Measurements from ENCODE around the gene MLXIPL.
"Not testable (repeated sequence)": the region's sequence is repeated elsewhere in the genome, so short reads cannot be mapped to it uniquely, and the experiment has no call there.

MLXIPL gene

DNA sequence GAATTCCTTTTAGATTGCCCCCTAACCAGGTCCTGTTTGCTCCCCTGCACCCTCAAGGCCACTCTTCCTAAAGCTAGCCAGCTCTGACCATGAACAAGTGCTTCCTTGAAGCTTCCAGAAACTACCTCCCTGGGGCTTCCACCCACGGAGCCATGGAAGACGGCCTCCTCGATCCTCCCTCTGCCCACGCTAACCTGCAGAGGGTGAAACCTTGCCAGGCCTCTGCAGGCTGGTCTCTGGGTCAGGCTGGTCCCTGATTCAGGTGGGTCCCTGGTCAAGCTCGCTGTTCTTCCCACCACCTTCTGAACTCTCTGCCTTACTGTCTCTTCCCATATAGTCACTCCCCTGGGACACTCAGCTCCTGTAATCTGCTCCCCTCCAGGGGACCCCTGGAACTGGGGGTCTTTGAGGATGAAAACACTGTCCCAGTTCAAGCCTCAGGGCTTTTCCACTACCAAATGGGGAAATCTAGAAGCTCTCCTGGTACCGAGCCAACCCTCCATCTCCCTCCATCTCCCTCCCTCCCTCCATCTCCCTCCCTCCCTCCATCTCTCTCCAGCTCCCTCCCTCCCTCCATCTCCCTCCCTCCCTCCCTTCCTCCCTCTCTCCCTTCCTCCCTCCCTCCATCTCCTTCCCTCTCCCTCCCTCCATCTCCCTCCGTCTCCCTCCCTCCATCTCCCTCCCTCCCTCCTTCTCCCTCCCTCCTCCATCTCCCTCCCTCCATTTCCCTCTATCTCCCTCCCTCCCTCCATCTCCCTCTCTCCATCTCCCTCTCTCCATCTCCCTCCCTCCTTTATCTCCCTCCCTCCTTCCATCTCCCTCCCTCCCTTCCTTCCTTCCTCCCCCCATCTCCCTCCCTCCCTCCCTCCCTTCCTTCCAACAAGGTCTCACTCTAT, 2.9 kb downstream of the MLXIPL start:
- no peak for ATAC-seq
- TF ChIP-seq TOX (CRISPR knock-in tag; IDR thresholded peaks at IDR 0.05; ENCODE audit: borderline replicate concordance): no peak
- TF ChIP-seq ZFP30 (CRISPR knock-in tag; IDR thresholded peaks at IDR 0.05): no peak
- TF ChIP-seq SNAI2 (CRISPR knock-in tag; IDR thresholded peaks at IDR 0.05): no peak
- TF ChIP-seq TCF4 (CRISPR knock-in tag; IDR thresholded peaks at IDR 0.05; ENCODE audit: borderline replicate concordance): no peak
- no peak for TF ChIP-seq ARNTL (CRISPR knock-in tag; IDR thresholded peaks at IDR 0.05; ENCODE audit: borderline replicate concordance, low read depth)
- TF ChIP-seq BACH2 (CRISPR knock-in tag; IDR thresholded peaks at IDR 0.05; ENCODE audit: borderline replicate concordance): no peak
- no peak for TF ChIP-seq GLIS3 (CRISPR knock-in tag; IDR thresholded peaks at IDR 0.05)
- no peak for TF ChIP-seq CSDC2 (CRISPR knock-in tag; IDR thresholded peaks at IDR 0.05)
- TF ChIP-seq, protein P1, sequence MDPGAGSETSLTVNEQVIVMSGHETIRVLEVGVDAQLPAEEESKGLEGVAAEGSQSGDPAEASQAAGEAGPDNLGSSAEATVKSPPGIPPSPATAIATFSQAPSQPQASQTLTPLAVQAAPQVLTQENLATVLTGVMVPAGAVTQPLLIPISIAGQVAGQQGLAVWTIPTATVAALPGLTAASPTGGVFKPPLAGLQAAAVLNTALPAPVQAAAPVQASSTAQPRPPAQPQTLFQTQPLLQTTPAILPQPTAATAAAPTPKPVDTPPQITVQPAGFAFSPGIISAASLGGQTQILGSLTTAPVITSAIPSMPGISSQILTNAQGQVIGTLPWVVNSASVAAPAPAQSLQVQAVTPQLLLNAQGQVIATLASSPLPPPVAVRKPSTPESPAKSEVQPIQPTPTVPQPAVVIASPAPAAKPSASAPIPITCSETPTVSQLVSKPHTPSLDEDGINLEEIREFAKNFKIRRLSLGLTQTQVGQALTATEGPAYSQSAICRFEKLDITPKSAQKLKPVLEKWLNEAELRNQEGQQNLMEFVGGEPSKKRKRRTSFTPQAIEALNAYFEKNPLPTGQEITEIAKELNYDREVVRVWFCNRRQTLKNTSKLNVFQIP (CRISPR knock-in tag; IDR thresholded peaks at IDR 0.05; ENCODE audit: borderline replicate concordance, low read depth): no peak
- TF ChIP-seq CREB5 (CRISPR knock-in tag; IDR thresholded peaks at IDR 0.05; ENCODE audit: low read depth): no peak
- no peak for TF ChIP-seq OSR1 (CRISPR knock-in tag; IDR thresholded peaks at IDR 0.05)
- TF ChIP-seq TSHZ2 (CRISPR knock-in tag; IDR thresholded peaks at IDR 0.05): no peak
- no peak for TF ChIP-seq ESRRG (CRISPR knock-in tag; IDR thresholded peaks at IDR 0.05)
- no peak for TF ChIP-seq PPARA (CRISPR knock-in tag; IDR thresholded peaks at IDR 0.05; ENCODE audit: borderline replicate concordance)
- no peak for TF ChIP-seq ZNF8 (CRISPR knock-in tag; IDR thresholded peaks at IDR 0.05)

GRCh38 chr7:73619394-73619793, 4.9 kb downstream of the MLXIPL start:
- not testable (repeated sequence) for ATAC-seq

GRCh38 chr7:73618538-73618937, 5.8 kb downstream of the MLXIPL start:
- TF ChIP-seq ARNTL (CRISPR knock-in tag; IDR thresholded peaks at IDR 0.05; ENCODE audit: borderline replicate concordance, low read depth): no peak
- no peak for TF ChIP-seq ZFP30 (CRISPR knock-in tag; IDR thresholded peaks at IDR 0.05)
- TF ChIP-seq TSHZ2 (CRISPR knock-in tag; IDR thresholded peaks at IDR 0.05): no peak
- TF ChIP-seq ZFP3 (CRISPR knock-in tag; IDR thresholded peaks at IDR 0.05): no peak
- no peak for TF ChIP-seq PPARA (CRISPR knock-in tag; IDR thresholded peaks at IDR 0.05; ENCODE audit: borderline replicate concordance)
- TF ChIP-seq CSDC2 (CRISPR knock-in tag; IDR thresholded peaks at IDR 0.05): no peak
- no peak for TF ChIP-seq GLIS3 (CRISPR knock-in tag; IDR thresholded peaks at IDR 0.05)
- TF ChIP-seq OSR1 (CRISPR knock-in tag; IDR thresholded peaks at IDR 0.05): no peak
- TF ChIP-seq RARB (CRISPR knock-in tag; IDR thresholded peaks at IDR 0.05): no peak
- TF ChIP-seq, protein P1 (CRISPR knock-in tag; IDR thresholded peaks at IDR 0.05; ENCODE audit: borderline replicate concordance, low read depth): no peak
- TF ChIP-seq SNAI2 (CRISPR knock-in tag; IDR thresholded peaks at IDR 0.05): no peak
- TF ChIP-seq CSRNP3 (CRISPR knock-in tag; IDR thresholded peaks at IDR 0.05): no peak
- no peak for TF ChIP-seq ZNF8 (CRISPR knock-in tag; IDR thresholded peaks at IDR 0.05)
- no peak for TF ChIP-seq TOX (CRISPR knock-in tag; IDR thresholded peaks at IDR 0.05; ENCODE audit: borderline replicate concordance)
- no peak for TF ChIP-seq ZNF70 (CRISPR knock-in tag; IDR thresholded peaks at IDR 0.05)
- ATAC-seq: no peak

DNA sequence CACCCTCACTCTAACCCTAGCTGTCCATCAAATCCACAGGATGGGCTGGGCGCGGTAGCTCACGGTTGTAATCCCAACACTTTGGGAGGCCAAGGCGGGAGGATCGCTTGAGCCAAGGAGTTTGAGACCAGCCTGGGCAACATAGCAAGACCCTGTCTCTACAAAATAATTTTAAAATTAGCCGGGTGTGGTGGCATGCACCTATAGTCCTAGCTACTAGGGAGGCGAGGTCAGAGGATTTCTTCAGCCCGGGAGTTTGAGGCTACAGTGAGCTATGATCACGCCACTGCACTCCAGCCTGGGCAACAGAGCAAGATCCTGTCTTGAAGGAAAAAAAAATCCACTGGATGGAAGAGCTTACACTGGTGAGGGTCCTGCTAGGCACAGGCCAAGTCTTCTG, 6.8 kb downstream of the MLXIPL start:
- not testable (repeated sequence) for ATAC-seq
